Measurements from ENCODE around the gene SPTLC3.

The SPTLC3 gene

DNA sequence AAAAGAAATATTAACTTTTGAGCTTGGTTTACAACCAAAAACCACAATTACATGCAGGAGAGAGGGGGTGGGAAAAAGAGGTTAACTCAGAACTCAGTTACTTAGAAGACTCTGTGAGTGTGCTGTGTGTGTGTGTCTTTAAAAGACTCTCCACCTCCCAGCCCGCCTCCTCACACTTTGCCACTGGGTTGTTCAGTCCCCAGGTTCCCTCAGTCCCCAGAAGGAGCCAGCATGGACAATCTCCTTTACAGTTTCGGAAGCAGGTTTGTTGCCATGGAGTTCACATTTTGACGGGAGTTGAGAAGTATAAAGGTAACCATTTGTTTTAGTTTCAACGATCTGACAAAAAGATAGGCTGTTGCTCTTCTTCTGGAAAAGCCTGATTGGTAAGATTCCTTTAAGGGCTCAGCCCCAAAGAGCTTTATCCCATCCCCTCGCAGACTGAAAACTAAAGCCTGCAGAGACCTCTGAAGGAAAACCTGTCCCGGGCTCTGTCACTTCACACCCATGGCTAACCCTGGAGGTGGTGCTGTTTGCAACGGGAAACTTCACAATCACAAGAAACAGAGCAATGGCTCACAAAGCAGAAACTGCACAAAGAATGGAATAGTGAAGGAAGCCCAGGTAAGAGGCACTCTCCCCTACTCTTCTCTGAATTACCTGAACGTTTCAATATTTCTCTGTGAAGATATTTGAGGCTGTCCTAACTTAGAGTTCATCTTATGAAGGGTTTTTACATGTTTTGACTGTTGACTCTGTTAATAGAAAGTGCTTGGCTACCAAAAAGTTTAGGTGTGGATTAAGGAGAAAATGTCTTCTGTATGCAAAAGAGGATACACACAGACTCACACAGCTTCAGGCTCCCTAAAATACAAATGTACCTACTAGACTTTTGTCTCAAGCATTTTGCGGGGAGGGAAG lies at the start of gene SPTLC3:
Gene SPTLC3 (plus strand): TSS at position 212 of the 921 bp plus-strand sequence. CDS start 296 bp downstream, at position 508.
- Histone ChIP-seq H3K4me1 (ENCODE audit: control insufficient read depth, insufficient read depth, low read length) (peaks cover 11% of the 10 kb centered on the region), H3K36me3 (ENCODE audit: control insufficient read depth, insufficient read depth, low read length) (no peaks in the 10 kb centered on the region), H3K4me3 (ENCODE audit: low read depth, low read length) (no peak within 1 kb of the TSS), H3K9ac (ENCODE audit: low read depth, low read length) (no peak within 1 kb of the TSS), H3K27me3 (ENCODE audit: control insufficient read depth, insufficient read depth, low read length) (no peaks in the 10 kb centered on the region), H3K9me3 (ENCODE audit: control insufficient read depth, insufficient read depth, low read length) (no peaks in the 10 kb centered on the region)

DNA sequence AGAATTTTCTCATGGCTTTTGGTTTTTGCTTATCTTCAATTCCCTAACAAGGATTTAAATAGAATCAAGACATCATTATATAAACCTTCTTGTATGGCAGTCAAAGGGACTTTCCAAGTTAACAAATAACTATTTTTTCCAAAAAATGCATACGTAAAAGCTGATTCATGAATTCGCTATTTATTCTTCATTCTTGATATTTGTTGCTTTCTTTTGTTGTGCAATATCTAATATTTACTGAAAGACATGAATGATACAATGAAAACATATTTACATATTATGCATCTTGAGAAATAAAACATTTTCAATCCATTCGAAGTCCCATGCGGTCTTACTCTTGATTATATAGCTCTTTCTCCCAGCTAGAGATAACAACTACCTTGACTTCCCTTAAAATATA lies 47.0 kb upstream of the SPTLC3 start:
- Histone ChIP-seq H3K9ac (ENCODE audit: low read depth, low read length) (no peak overlapping the region), H3K4me3 (ENCODE audit: low read depth, low read length) (no peak overlapping the region), H3K4me1 (ENCODE audit: control insufficient read depth, insufficient read depth, low read length) (no peaks in the 10 kb centered on the region), H3K36me3 (ENCODE audit: control insufficient read depth, insufficient read depth, low read length) (no peaks in the 10 kb centered on the region), H3K9me3 (ENCODE audit: control insufficient read depth, insufficient read depth, low read length) (no peaks in the 10 kb centered on the region), H3K27me3 (ENCODE audit: control insufficient read depth, insufficient read depth, low read length) (no peaks in the 10 kb centered on the region)

DNA sequence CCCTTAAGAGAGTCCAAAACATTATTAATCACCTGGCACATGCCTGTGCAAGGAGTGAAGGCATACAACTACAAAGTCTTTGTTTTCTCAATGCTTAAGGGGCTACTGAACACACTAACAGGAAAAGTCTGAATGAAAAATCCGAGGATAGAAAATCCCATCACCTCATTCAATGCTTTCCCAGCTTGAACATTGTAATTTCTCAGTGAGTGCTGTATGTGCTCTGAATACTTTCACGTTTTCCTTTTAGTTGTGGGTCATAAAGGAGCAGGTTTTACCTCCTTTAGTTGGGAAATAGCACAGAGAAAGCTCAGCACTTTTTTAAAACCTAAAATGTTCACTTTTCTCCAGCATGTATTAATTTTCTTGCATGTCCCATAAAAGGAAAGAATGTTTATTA lies 45.9 kb upstream of the SPTLC3 start:
- no peaks in the 10 kb centered on the region for H3K36me3 ChIP-seq (ENCODE audit: control insufficient read depth, insufficient read depth, low read length)
- H3K27me3 ChIP-seq (ENCODE audit: control insufficient read depth, insufficient read depth, low read length) = no peaks in the 10 kb centered on the region
- no peak overlapping the region for H3K9ac ChIP-seq (ENCODE audit: low read depth, low read length)
- no peak overlapping the region for H3K4me3 ChIP-seq (ENCODE audit: low read depth, low read length)
- no peaks in the 10 kb centered on the region for H3K4me1 ChIP-seq (ENCODE audit: control insufficient read depth, insufficient read depth, low read length)
- no peaks in the 10 kb centered on the region for H3K9me3 ChIP-seq (ENCODE audit: control insufficient read depth, insufficient read depth, low read length)

DNA sequence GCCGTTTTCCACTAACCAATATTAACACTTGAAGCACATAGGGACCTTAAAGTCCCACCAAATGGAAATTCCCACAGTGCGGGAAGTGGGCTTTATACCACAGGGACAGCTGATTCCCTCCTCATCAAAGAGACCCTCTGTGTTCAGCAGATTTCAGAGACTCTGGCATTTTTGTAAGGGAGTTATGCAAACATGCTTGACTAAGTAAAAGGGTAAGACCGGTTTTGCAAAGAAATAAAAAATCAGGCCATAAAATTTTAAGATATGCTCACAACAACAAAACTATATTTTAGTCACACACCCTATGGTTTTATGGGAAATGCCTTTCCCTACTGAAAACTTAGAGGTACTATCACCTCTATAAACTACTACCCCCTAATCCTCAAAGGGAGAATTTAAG lies 45.4 kb upstream of the SPTLC3 start:
- Histone ChIP-seq H3K9me3 (ENCODE audit: control insufficient read depth, insufficient read depth, low read length) (no peaks in the 10 kb centered on the region), H3K36me3 (ENCODE audit: control insufficient read depth, insufficient read depth, low read length) (no peaks in the 10 kb centered on the region), H3K27me3 (ENCODE audit: control insufficient read depth, insufficient read depth, low read length) (no peaks in the 10 kb centered on the region), H3K9ac (ENCODE audit: low read depth, low read length) (no peak overlapping the region), H3K4me1 (ENCODE audit: control insufficient read depth, insufficient read depth, low read length) (no peaks in the 10 kb centered on the region), H3K4me3 (ENCODE audit: low read depth, low read length) (no peak overlapping the region)

DNA sequence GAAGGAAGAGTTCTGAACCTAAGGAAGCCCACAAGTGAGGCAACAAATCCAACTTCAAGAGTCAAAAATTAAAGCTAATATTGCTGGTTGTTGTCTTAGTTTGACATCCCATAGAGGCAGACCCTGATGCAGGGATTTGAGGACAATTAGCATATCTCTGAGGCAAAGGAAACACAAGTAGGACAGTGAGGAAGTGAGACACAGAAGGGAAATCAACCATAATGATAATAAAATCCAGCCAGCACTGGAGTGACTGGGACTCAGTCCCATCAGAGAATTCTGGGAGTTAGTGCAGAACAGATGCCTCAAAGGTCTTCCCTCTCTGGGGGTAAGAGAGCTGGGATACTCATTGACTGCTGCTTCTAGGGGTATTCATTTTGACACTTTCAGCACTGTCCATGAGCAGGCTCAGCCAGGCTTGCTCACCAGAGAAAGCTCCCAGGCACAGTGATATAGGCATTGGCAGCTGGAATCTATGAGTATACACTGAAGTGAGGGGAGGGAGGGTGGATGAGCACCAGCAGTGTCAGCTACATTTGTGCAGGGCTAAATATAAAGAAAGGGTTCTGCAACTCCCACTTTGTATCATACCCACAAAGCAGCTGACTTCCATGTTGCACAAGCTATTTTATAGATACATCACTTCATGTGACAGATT lies 43.4 kb upstream of the SPTLC3 start:
- Histone ChIP-seq H3K36me3 (ENCODE audit: control insufficient read depth, insufficient read depth, low read length) (no peaks in the 10 kb centered on the region), H3K9ac (ENCODE audit: low read depth, low read length) (no peak overlapping the region), H3K4me1 (ENCODE audit: control insufficient read depth, insufficient read depth, low read length) (no peaks in the 10 kb centered on the region), H3K4me3 (ENCODE audit: low read depth, low read length) (no peak overlapping the region), H3K9me3 (ENCODE audit: control insufficient read depth, insufficient read depth, low read length) (no peaks in the 10 kb centered on the region), H3K27me3 (ENCODE audit: control insufficient read depth, insufficient read depth, low read length) (no peaks in the 10 kb centered on the region)

DNA sequence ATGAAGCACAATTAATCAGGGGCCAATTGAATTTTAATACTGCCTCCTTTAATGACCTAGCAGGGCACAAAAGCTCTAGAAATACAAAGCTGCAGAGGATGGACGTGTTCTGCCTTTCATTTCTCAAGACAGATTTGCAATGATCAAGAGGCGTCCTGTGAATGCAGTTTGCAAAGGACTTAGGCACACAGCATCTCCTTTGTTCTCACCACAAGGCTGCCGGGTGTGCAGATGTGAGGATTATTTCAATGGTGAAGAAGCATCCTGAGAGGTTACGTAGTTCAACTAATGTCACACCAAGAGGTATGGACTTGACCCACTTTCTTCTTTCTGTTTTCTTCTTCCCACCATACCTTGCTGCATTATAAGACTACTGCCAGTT lies 42.9 kb upstream of the SPTLC3 start:
- H3K4me1 ChIP-seq (ENCODE audit: control insufficient read depth, insufficient read depth, low read length) = no peaks in the 10 kb centered on the region

DNA sequence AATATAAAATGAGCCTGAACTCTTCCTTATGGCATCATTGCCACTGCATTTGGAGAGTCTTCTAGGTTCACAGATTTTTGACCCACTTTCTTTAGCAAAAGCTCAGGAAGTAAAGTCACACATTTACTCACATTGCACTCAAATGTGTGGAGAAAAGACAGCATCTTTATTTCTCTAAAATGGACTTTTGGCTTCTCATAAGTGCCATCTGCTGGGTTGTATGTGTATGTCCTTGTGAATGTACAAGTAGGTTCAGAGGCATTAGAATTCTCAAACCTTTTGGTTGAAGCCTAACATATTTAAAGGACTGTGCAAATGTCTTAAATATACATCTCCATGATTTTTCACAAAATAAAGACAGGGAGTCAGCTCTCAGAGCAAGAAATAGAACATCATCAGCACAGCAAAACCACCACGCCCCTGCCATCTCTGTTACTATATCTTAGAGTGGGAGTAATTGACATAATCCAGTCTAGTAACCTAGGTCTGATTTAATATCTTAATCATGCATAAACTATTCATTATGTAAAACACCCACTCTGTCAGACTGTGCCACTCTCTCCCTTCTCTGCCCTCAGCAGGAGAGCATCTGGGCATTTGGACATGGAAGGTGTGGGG lies 42.2 kb upstream of the SPTLC3 start:
- no peak overlapping the region for H3K4me3 ChIP-seq (ENCODE audit: low read depth, low read length)
- no peaks in the 10 kb centered on the region for H3K27me3 ChIP-seq (ENCODE audit: control insufficient read depth, insufficient read depth, low read length)
- no peaks in the 10 kb centered on the region for H3K36me3 ChIP-seq (ENCODE audit: control insufficient read depth, insufficient read depth, low read length)
- no peaks in the 10 kb centered on the region for H3K9me3 ChIP-seq (ENCODE audit: control insufficient read depth, insufficient read depth, low read length)
- no peaks in the 10 kb centered on the region for H3K4me1 ChIP-seq (ENCODE audit: control insufficient read depth, insufficient read depth, low read length)
- H3K9ac ChIP-seq (ENCODE audit: low read depth, low read length) = no peak overlapping the region

More for the DNA sequence above, 42.9 kb upstream of the SPTLC3 start:
- H3K9ac ChIP-seq (ENCODE audit: low read depth, low read length) = no peak overlapping the region
- no peak overlapping the region for H3K4me3 ChIP-seq (ENCODE audit: low read depth, low read length)
- H3K9me3 ChIP-seq (ENCODE audit: control insufficient read depth, insufficient read depth, low read length) = no peaks in the 10 kb centered on the region
- H3K36me3 ChIP-seq (ENCODE audit: control insufficient read depth, insufficient read depth, low read length) = no peaks in the 10 kb centered on the region
- H3K27me3 ChIP-seq (ENCODE audit: control insufficient read depth, insufficient read depth, low read length) = no peaks in the 10 kb centered on the region

DNA sequence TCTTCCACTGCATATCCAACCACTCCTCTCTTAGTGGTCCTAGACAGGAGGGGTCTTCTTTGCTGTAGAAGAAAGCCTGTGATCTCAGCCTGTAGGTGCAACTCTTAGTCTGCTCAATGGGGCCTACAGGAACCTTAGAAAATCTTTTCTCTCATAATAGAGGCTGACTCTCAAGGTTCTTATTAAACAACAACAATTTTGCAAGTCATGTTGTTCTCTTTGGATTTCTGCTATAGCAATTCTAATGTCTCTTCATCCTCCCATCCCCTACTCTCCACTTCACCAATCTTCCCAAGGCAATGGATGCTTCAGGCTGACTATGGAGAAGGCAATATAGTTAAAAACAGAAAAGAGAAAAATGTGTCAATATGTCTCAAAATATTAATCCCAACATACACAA lies 40.8 kb upstream of the SPTLC3 start:
- Histone ChIP-seq H3K4me1 (ENCODE audit: control insufficient read depth, insufficient read depth, low read length) (no peaks in the 10 kb centered on the region), H3K36me3 (ENCODE audit: control insufficient read depth, insufficient read depth, low read length) (no peaks in the 10 kb centered on the region), H3K9me3 (ENCODE audit: control insufficient read depth, insufficient read depth, low read length) (no peaks in the 10 kb centered on the region), H3K9ac (ENCODE audit: low read depth, low read length) (no peak overlapping the region), H3K4me3 (ENCODE audit: low read depth, low read length) (no peak overlapping the region), H3K27me3 (ENCODE audit: control insufficient read depth, insufficient read depth, low read length) (no peaks in the 10 kb centered on the region)

DNA sequence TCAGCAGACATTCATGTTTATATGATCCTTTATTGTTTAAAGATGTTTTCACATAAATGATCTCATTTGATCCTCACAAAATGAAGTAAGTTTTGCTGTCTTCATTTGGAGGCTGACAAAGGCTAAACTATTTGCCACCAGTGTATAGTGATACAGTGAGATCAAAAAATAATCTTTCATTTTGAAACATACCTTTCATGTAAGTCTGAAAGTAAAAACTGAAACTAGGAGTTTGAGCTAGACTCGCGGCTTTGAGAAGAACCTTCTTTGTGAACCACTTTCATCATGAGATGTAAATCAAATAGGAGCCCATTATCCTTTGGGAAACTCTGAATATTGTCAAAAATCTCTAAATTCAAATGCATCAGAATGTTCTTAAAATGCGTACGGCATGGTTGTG lies 40.3 kb upstream of the SPTLC3 start:
- no peaks in the 10 kb centered on the region for H3K9me3 ChIP-seq (ENCODE audit: control insufficient read depth, insufficient read depth, low read length)
- no peak overlapping the region for H3K4me3 ChIP-seq (ENCODE audit: low read depth, low read length)
- no peaks in the 10 kb centered on the region for H3K36me3 ChIP-seq (ENCODE audit: control insufficient read depth, insufficient read depth, low read length)
- H3K27me3 ChIP-seq (ENCODE audit: control insufficient read depth, insufficient read depth, low read length) = no peaks in the 10 kb centered on the region
- H3K9ac ChIP-seq (ENCODE audit: low read depth, low read length) = no peak overlapping the region
- no peaks in the 10 kb centered on the region for H3K4me1 ChIP-seq (ENCODE audit: control insufficient read depth, insufficient read depth, low read length)

DNA sequence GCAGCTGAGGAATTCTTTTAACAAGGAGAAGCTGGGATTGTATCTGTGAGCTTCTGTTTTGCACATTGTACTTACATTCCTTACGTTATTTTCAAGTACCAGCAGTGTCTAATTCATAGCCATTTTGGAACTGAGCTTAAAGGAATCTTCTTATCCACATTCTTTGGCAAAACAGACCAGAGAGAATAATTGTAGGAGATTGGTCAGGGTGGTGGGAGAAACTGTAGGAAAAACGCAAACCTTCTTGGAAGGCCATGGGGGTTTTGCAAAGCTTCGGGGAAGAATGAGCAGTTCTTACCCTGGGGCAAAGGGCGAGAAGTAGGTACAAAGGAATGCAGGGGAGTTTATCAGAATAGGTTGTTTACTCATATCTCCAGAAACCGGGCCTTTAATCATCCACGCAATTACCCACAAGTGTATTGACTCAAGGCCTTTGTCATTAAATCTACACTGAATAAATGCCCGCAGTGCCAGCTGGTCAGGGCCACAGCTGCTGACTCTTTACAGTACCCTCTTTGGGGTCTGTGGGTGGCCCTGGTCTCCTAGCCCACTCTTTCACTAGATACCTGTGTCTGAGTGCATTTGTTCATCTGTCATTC lies 39.6 kb upstream of the SPTLC3 start:
- no peaks in the 10 kb centered on the region for H3K36me3 ChIP-seq (ENCODE audit: control insufficient read depth, insufficient read depth, low read length)
- no peaks in the 10 kb centered on the region for H3K27me3 ChIP-seq (ENCODE audit: control insufficient read depth, insufficient read depth, low read length)
- H3K4me1 ChIP-seq (ENCODE audit: control insufficient read depth, insufficient read depth, low read length) = no peaks in the 10 kb centered on the region
- no peaks in the 10 kb centered on the region for H3K9me3 ChIP-seq (ENCODE audit: control insufficient read depth, insufficient read depth, low read length)
- no peak overlapping the region for H3K4me3 ChIP-seq (ENCODE audit: low read depth, low read length)
- no peak overlapping the region for H3K9ac ChIP-seq (ENCODE audit: low read depth, low read length)

DNA sequence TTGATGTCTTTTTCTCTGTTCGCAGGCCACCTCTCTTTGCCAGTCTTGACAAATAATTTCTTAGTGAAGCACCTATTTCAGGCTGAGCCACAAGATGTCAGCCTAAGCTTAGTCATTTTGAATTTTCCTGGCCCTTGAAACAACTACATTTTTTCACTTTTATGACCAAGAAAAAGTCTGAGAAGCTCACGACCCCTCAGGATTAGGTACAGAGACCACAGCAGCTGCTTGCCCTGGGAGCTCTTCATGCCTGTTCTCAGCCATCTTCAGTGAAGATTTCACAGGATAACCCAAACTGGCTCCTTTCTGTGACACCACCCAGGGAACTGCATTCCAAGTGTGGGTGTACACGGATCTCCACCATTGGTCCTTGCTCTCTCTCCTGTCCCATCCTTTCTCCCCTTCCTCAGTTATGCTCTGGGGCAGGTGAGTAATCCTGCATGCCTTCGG lies 38.4 kb upstream of the SPTLC3 start:
- no peak overlapping the region for H3K9ac ChIP-seq (ENCODE audit: low read depth, low read length)
- no peaks in the 10 kb centered on the region for H3K4me1 ChIP-seq (ENCODE audit: control insufficient read depth, insufficient read depth, low read length)
- no peaks in the 10 kb centered on the region for H3K9me3 ChIP-seq (ENCODE audit: control insufficient read depth, insufficient read depth, low read length)
- no peaks in the 10 kb centered on the region for H3K36me3 ChIP-seq (ENCODE audit: control insufficient read depth, insufficient read depth, low read length)
- no peaks in the 10 kb centered on the region for H3K27me3 ChIP-seq (ENCODE audit: control insufficient read depth, insufficient read depth, low read length)
- H3K4me3 ChIP-seq (ENCODE audit: low read depth, low read length) = no peak overlapping the region
